8988T (cell line): ENCODE data around the gene CLTC.
"Not testable (repeated sequence)": the region's sequence is repeated elsewhere in the genome, so short reads cannot be mapped to it uniquely, and the experiment has no call there.

Experiments used
- DNase-seq: peaks from one replicate; pipeline ENCODE4 v3.0.0; 2011

Gene CLTC

GRCh38 chr17:59619298-59620063 is at the start of gene CLTC:
TSS of gene CLTC (plus strand) at chr17:59619895. CDS start at chr17:59620132, 237 bp downstream.
- peak; percentile 38 for DNase-seq

- DNase-seq: no peak
Observed at GRCh38 chr17:59572301-59572924, 47.3 kb upstream of the CLTC start.

- not testable (repeated sequence) for DNase-seq
Observed at GRCh38 chr17:59584168-59584567, 35.5 kb upstream of the CLTC start.

- DNase-seq: no peak
Observed at GRCh38 chr17:59600169-59600568, 19.5 kb upstream of the CLTC start.

GRCh38 chr17:59601130-59601529 is 18.6 kb upstream of the CLTC start:
- no peak for DNase-seq

- no peak for DNase-seq
Observed at GRCh38 chr17:59607061-59607460, 12.6 kb upstream of the CLTC start.

GRCh38 chr17:59607817-59608403 is 11.8 kb upstream of the CLTC start:
- DNase-seq: no peak

GRCh38 chr17:59611503-59611902 is 8.2 kb upstream of the CLTC start:
- DNase-seq: no peak

GRCh38 chr17:59616253-59616920 is 3.3 kb upstream of the CLTC start:
- DNase-seq: no peak

GRCh38 chr17:59617156-59617732 is 2.5 kb upstream of the CLTC start:
- no peak for DNase-seq

GRCh38 chr17:59619035-59619297 is 729 bp upstream of the CLTC start:
- no peak for DNase-seq

GRCh38 chr17:59620064-59620359 is 317 bp downstream of the CLTC start:
- no peak for DNase-seq

- DNase-seq: peak; percentile 13
Observed at GRCh38 chr17:59620518-59621259, 994 bp downstream of the CLTC start.

- DNase-seq: no peak
Observed at GRCh38 chr17:59621771-59622170, 2.1 kb downstream of the CLTC start.

- DNase-seq: no peak
Observed at GRCh38 chr17:59623151-59623550, 3.5 kb downstream of the CLTC start.

GRCh38 chr17:59626756-59627155 is 7.1 kb downstream of the CLTC start:
- no peak for DNase-seq

- DNase-seq: no peak
Observed at GRCh38 chr17:59627274-59627673, 7.6 kb downstream of the CLTC start.

- DNase-seq: no peak
Observed at GRCh38 chr17:59627770-59628171, 8.1 kb downstream of the CLTC start.

GRCh38 chr17:59629174-59629573 is 9.5 kb downstream of the CLTC start:
- no peak for DNase-seq

- no peak for DNase-seq
Observed at GRCh38 chr17:59631276-59631675, 11.6 kb downstream of the CLTC start.

GRCh38 chr17:59632398-59632797 is 12.7 kb downstream of the CLTC start:
- no peak for DNase-seq

- DNase-seq: no peak
Observed at GRCh38 chr17:59633658-59634359, 14.1 kb downstream of the CLTC start.
